Cardiac septum (tissue), 1 donor: ENCODE measurements around the gene TPTE. TPM values are rescaled to one million over a fixed set of nuclear protein-coding genes. Genes with fewer than 3 reads are reported as not detected.
"Not testable (repeated sequence)": the region's sequence is repeated elsewhere in the genome, so short reads cannot be mapped to it uniquely, and the experiment has no call there.

ENCODE experiments used
- DNase-seq: peaks from one replicate; pipeline ENCODE4 v3.0.0-alpha.2; 2020; ENCODE audit warnings: low spot score
- intact Hi-C: fragments of 100-400 bp; cut with DNase I; formaldehyde crosslinking; loops from one replicate; pipeline ENCODE4 v1.14.0; 2022
- long read RNA-seq: library from polyadenylated mRNA; unstranded; transcript quantifications from one replicate; pipeline ENCODE4 v2.0.0, GENCODE V29; 2021
- total RNA-seq: library from RNA; stranded (reverse); fragmentation: NEBNext Ultra II Directional; extraction: Animal tissue kit (Norgen Biotek cat#: 25700); gene quantifications from one replicate; pipeline ENCODE4 v1.2.1, GENCODE V29; 2021
- donor health status: DM: no; HTN: no; CAD: no.

TPTE gene
- total RNA-seq = not detected
- long read RNA-seq = 0 reads

DNA sequence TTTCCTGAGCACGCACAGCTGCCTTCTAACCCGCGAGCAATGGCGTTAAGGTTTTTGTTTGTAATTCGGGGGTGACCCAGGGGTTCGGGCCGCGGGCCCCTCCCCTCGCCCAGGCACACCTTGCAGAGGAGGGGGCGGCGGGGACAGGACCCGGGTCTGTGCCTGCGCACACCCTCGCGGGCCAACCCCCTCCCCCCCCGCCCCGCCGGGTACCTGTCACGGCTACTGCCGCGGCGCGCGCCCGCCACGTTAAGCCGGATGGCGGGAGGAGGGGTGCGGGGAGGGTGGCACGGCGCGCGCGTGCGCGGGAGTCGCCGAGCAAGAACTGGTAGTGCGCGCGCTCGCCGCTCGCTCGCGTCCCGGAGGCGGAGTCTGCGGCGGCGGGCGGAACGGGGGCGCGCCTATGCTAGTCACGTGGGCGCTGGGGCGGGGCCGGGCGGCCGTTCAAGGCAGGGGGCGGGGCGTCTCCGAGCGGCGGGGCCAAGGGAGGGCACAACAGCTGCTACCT, at the start of gene TPTE:
TPTE (plus strand) TSS at position 493 of the 508 bp plus-strand sequence. CDS start 17,141 bp downstream, outside the sequence.
- intact Hi-C loops = no loop called here
- DNase-seq = no peak

DNA sequence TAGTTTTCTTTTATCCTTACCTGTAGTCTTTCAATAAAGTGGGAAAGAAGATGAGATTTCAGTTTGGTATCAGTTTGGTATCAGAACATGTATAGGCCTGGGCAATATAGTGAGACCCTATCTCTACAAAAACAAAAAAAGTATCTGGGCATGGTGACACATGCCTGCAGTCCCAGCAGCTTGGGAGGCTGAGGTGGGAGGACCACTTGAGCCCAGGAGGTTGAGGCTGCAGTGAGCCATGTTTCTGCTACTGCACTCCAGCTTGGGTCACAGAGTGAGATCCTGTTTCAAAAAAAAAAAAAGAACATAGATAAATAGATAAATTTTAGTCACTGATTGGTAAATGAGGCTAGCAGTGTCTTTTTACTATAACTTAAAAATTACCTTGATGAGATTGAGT, 49.4 kb upstream of the TPTE start:
- intact Hi-C loops, DNase-seq: not testable (repeated sequence)

DNA sequence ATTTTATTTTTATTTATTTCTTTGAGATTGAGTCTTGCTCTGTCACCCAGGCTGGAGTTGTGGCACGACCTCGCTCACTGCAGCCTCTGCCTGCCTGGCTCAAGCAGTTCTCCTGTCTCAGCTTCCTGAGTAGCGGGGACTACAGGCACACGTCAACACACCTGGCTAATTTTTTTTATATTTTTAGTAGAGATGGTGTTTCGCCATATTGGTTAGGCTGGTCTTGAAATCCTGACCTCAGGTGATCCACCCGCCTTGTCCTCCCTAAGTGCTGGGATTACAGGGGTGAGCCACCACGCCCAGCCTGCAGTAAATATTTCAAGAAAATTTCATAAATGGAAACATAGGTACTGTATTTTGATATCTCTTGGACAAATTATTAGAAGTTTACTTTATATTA, 43.6 kb upstream of the TPTE start:
- intact Hi-C loops, DNase-seq: not testable (repeated sequence)

DNA sequence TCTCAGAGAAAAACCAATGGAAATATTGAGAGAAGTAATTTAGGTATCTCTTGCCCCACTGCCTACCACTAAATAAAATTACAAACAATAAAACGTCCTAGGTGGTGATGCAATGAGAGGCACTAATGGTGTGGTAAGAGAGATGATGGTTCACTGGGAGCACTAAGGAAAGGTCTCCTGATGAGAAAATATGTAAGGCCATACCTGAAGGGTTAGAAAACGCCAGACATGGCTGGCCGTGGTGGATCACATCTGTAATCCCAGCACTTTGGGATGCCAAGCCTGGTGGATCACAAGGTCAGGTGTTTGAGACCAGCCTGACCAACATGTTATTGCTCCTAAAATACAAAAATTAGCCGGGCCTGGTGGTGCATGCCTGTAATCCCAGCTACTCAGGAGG, 41.5 kb upstream of the TPTE start:
- DNase-seq, intact Hi-C loops: not testable (repeated sequence)

DNA sequence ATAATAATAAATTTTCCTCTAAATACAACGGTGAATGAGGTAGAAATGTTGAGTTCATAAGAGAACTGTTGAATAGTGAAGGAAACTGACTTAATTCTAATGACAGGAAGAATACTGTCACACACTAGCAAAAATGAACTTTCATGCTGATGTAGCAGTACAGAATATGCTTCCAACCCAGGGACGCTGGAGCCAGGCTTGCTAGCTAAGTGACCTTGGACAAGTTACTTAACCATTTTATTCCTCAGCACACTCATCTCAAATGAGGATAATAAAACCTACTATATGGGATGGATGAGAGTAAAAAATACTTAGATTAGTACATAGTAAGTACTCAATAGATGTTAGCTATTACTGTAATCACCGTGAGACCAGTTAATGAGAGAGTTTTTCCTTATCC, 36.5 kb upstream of the TPTE start:
- DNase-seq, intact Hi-C loops: not testable (repeated sequence)

DNA sequence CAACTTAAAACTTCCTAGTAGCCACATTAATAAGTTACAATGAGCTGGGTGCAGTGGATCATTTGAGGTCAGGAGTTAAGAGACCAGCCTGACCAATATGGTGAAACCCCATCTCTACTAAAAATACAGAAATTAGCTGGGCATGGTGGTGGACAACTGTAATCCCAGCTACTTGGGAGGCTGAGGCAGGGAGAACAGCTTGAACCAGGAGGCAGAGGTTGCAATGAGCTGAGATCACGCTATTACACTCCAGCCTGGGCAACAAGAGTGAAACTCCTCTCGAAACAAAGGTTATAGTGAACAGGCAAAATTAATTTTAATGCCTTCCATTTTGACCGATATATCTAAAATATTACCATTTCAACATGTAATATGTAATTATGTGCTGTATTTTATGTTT, 30.9 kb upstream of the TPTE start:
- DNase-seq, intact Hi-C loops: not testable (repeated sequence)

DNA sequence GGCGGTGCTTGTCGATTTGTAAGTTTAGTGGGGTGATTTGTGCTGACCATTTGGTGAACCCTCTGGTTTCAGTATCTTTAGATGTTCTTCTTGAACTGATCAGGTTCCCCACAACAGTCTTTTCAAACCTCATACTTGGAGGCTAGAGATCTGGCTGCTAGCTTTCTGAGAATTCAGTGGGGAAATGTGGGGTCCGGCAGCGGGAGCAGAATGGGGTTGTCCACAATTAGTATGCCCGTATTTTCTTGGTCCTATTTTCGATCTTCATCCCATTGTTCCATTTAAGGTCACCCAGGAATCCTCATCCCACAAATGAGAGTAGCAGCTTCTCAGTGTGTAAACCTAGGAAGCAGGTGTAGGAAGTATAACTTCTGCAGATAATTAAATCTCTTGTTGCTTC, 10.3 kb upstream of the TPTE start:
- intact Hi-C loops = no loop called here
- no peak for DNase-seq

DNA sequence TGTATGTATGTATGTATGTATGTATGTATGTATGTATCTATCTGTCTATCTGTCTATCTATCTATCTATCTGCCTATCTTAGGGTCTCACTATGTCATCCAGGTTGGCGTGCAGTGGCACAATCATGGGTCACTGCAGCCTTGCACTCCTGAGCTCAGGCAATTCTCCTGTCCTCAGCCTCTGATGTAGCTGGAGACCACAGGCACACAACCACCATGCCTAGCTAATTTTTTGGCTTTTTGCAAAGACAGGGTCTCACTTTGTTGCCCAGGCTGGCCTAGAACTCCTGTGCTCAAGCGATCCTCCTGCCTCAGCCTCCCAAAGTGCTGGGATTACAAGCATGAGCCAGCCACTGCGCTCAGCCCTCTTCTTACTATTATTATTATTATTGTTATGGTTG, 4.5 kb upstream of the TPTE start:
- DNase-seq, intact Hi-C loops: not testable (repeated sequence)

DNA sequence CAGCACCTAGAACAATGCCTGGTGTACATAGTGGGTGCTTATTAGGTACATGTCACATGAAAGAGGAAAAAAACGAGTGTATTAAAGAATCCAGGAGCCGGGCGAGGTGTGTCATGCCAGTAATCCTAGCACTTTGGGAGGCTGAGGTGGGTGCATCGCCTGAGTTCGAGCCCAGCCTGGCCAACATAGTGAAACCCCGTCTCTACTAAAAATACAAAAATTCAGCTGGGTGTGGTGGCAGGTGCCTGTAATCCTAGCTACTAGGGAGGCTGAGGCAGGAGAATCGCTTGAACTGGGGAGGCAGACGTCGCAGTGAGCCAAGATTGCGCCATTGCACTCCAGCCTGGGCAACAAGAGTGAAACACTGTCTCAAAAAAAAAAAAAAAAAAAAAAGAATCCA, 3.5 kb upstream of the TPTE start:
- DNase-seq, intact Hi-C loops: not testable (repeated sequence)

DNA sequence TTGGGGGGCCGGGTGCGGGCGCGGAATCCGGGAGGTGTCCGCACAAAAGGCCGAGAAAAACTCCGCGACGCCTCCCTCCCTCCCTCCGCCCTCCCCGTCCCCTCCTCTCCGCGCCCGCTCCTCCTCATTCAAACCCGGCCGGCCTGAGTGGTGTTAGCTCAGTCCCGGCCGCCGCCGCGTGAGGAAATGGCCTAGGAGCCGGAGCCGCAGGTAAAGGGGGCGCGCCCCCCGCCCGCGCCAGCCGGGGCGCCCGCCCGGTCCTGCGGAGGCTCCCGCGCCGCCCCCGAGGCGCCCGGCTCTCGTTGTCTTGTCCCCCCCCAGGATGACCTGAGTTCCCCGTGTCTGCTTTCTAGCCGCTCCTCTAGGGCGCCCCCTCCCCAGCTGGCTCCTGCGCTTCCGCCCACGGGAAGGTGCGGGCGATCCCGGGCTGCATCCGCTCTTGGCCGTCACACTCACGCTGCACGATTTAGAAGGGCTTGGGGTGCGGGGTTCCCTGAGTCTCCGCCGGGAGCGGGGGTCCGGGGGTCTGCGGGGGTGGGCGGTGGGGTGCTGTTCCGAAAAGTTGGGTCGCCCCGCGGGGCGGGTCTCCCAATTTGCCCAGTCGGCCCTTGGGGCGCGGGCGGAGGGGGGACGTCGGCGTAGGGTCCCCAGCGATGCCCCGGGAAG, 585 bp downstream of the TPTE start:
- intact Hi-C loops, DNase-seq: not testable (repeated sequence)

DNA sequence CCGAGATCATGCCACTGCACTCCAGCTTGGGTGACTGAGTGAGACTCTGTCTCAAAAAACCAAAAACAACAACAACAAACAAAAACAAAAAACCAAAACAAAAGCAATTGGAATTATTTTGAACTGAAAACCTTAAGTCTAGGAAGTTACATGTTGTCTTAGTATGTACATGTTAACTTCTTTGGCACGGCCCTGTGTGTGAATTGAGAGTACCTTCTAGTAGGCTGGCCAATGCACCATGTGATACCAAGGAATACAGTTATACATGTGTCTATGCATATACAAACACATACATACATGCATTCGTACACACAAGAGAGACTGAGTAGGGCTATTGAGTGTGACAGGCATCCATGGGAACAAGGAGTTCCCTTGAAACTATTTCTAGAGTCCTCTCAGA, 18.6 kb downstream of the TPTE start:
- intact Hi-C loops = no loop called here
- no peak for DNase-seq

DNA sequence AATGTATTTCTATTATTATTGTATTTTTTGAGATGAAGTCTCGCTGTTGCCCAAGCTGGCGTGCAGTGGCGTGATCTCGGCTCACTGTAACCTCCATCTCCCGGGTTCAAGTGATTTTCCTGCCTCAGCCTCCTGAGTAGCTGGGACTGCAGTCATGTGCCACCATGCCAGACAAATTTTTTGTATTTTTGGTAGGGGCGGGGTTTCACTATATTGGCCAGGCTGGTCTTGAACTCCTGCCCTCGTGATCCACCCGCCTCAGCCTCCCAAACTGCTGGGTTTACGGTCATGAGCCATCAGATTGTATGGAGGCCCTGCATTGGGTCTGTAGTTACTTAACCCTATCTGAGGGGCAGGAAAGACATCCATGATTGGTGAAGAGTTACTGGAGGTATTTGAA, 23.0 kb downstream of the TPTE start:
- DNase-seq, intact Hi-C loops: not testable (repeated sequence)

DNA sequence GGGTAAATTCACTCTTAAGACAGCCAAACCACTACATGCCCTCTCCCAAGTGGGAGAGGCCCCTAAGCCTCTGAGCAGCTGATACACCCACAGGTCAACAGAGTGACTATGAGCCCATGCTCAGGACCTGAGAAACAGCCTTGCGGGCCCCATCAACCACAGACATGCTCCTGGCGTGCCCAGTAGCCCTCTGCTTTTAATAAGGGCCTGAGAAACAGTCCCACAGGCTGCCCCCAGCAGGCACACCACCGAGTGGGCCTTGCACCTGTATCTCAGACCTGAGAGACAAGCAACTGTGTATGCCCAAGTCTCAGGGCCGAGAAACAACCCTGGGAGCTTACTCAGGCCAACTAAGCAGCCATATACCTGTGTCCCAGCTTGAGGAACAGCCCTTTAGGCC, 26.5 kb downstream of the TPTE start:
- DNase-seq, intact Hi-C loops: not testable (repeated sequence)

DNA sequence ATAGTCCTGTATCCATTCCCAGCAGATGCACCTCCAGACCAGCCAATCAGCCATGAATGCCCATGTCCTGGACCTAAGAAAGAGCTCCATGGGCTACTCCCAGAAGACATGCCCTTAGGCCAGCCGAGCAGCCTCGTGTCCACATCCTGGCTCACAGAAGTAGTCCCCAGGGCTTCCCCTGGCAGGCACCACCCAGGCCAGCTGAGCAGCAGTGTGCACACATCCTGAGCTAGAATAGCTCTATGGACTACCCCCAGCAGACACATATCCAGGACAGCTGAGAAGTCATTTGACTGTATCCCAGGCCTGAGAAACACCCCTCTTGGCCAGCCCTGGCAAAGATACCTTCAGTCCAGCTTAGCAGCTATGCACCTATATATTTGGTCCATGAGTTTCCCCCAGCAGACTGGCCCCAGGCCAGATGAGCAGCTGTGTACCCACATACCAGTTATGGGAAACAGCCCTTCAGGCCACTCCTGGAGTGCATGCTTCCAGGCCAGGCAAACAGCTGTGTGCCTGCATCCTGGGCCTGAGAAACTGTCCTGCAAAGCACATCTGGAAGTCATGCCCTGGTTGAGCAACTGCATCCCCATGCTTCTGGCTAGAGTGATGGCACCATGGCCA, 27.1 kb downstream of the TPTE start:
- intact Hi-C loops, DNase-seq: not testable (repeated sequence)

DNA sequence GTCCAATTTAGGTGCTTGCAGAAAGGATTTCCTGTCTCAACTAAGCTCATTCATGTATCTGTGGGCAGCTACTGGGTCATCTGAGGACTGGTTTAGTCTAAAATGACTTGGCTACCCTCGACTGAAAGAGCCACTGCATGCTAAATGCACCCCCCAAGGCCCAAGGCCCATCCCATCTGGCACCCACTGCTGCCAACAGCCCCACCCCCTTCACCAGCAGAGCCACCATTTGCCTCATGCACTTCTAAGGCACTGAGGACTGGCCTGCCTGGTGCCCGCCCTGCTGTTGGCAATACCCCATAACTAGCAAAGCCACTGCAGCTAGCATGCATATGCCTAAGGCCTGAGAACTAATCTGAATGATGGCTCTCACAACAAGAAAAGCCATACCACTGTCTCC, 49.4 kb downstream of the TPTE start:
- DNase-seq, intact Hi-C loops: not testable (repeated sequence)

DNA sequence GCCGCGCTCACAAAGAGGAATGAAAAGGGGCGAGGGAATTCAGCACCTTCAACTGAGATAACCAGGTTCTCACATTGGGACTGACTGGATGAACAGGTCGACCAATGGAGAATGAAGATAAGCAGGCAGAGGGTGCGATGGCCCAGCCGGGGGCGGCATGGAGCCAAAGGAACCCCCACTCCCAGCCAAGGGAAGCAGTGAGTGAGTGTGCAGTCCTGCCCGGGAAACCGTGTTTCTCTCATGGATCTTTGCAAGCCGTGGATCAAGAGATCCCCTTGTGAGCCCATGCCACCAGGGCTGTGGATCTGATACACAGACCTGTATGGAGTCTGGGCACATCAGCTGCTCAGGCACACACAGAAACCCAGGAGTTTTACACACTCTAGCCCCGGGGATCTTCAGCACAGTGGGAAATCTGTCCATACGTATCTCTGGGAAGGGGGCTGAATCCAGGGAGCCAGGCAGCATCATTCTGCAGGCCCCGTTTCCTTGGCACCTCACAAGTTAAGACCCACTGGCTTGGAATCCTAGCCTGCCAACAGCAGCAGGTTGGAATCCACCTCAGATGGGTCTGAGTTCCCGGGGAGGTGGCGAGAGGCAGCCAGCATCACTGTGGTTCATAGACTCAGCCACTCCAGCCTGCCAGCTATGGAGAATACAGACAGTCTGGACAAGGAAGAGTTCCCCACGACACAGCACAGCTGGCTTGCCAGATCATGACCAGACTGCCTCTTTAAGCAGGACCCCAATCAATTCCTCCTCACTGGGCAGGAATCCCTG, 53.3 kb downstream of the TPTE start:
- intact Hi-C loops = not testable (repeated sequence)
- DNase-seq = peak; percentile 76

DNA sequence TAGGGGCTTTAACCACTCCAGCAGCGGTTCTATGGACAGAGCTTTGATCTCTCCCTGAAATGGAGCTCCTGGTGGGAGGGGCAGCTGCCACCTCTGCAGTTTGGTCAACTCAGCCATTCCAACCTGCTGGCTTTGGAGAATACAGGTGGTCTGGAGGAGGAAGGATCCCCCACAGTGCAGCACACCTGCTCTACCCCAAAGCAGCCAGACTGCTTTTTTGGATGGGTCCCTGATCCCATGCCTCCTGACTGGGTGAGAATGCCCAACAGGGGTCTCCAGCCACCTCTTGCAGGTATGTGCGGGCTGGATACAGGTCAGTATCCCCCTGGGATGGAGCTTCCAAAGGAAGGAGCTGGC, 53.9 kb downstream of the TPTE start:
- no peak for DNase-seq
- intact Hi-C loops = no loop called here

DNA sequence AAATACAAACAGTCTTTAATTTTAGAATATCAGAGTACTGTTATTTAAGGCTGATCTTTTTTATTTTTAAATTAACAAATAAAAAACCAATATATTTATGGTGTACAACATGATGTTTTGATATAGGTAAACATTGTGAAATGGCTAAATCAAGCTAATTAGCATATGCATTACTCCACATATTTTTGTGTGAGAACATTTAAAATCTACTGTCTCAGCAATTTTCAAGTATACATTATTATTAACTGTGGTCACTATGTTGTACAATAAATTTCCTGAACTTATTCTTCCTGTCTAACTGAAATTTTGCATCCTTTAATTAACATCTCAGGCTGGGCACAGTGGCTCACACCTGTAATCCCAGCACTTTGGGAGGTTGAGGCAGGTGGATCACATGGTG, 57.5 kb downstream of the TPTE start:
- intact Hi-C loops, DNase-seq: not testable (repeated sequence)

DNA sequence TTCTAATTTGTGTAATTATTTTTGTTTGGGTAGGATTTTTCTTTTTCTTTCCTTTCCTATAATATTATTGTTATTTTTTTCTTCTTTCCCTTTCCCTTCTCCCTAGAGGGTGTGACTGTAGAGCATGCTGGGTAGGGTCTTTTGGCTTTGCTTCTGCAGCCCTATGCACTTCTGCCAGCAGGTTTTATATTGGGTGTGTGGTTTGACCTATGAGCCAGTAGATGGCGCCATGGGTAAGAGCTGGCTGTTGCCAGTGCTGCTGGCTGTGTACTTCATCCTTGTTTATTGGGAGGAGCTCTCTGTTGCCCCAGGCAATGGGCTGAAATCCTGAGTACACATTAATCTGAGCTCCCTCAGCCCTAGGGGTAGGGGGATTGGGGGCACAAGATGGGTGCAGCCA, 67.7 kb downstream of the TPTE start:
- intact Hi-C loops = not testable (repeated sequence)

DNA sequence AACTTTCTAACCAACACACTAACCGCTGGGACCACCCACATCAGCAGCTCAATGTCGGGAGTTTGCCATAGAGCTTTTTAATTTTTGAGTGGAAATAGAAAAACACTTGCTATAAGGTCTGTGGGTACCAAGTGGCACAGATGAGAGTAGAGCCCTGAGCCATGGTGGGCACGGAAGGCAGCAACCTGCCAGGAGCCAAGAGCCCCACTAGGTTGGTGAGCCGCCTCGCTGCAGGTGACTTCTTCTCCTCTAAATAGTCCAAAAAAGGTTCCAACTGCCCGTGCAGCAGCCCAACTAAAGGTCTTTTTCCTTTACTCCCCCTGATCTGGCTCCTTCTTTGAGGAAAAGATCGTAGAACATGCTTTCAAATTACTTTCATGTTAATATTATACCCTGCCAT, 85.7 kb downstream of the TPTE start:
- DNase-seq, intact Hi-C loops: not testable (repeated sequence)

More for the DNA sequence above, 67.7 kb downstream of the TPTE start:
- DNase-seq = not testable (repeated sequence)
